Neural progenitor cell (in vitro differentiated cells): ENCODE measurements around the gene GJA5. TPM values are rescaled to one million over a fixed set of nuclear protein-coding genes. Genes with fewer than 3 reads are reported as not detected.

Experiments
- DNase-seq: peaks from one replicate; pipeline ENCODE4 v3.0.0-alpha.2; 2016; ENCODE audit warnings: low spot score
- H2AFZ ChIP-seq: fragments of 200-600 bp; sonication (generic); replicated peaks from 2 replicates; pipeline ENCODE4 v1.6.1; 2016; ENCODE audit warnings: antibody characterized with exemption
- H3F3A ChIP-seq: fragments of 200-600 bp; sonication (generic); 2 replicates; pipeline ENCODE4 v1.6.1; 2016; ENCODE audit warnings: antibody characterized with exemption, low read depth
- H3K27ac ChIP-seq: fragments of 200-600 bp; sonication (generic); 2 replicates; pipeline ENCODE4 v1.5.1; 2016; ENCODE audit warnings: mild to moderate bottlenecking
- H3K27me3 ChIP-seq: fragments of 200-600 bp; sonication (generic); 2 replicates; pipeline ENCODE4 v1.6.1; 2016; ENCODE audit warnings: mild to moderate bottlenecking, moderate library complexity
- H3K36me3 ChIP-seq: fragments of 200-600 bp; sonication (generic); 2 replicates; pipeline ENCODE4 v1.5.1; 2016
- H3K4me1 ChIP-seq: fragments of 200-600 bp; sonication (generic); 2 replicates; pipeline ENCODE4 v1.6.1; 2016; ENCODE audit warnings: mixed run types
- H3K4me2 ChIP-seq: fragments of 200-600 bp; sonication (generic); 2 replicates; pipeline ENCODE4 v1.6.1; 2016
- H3K4me3 ChIP-seq: fragments of 200-600 bp; sonication (generic); 2 replicates; pipeline ENCODE4 v1.5.1; 2016
- H3K79me2 ChIP-seq: fragments of 200-600 bp; sonication (generic); 2 replicates; pipeline ENCODE4 v1.6.1; 2016; ENCODE audit warnings: low read depth
- H3K9ac ChIP-seq: fragments of 200-600 bp; sonication (generic); 2 replicates; pipeline ENCODE4 v1.6.1; 2016
- H3K9me3 ChIP-seq: fragments of 200-600 bp; sonication (generic); 2 replicates; pipeline ENCODE4 v1.5.1; 2016; ENCODE audit warnings: low read depth
- H4K20me1 ChIP-seq: fragments of 200-600 bp; sonication (generic); 2 replicates; pipeline ENCODE4 v1.6.1; 2016; ENCODE audit warnings: low read depth
- H3K27ac Mint-ChIP-seq: 3 replicates; pipeline ENCODE4 v1.8.0; 2021; ENCODE audit warnings: mixed read lengths
- H3K27me3 Mint-ChIP-seq: 2 replicates; pipeline ENCODE4 v1.8.0; 2022; ENCODE audit warnings: low read depth, mild to moderate bottlenecking, inconsistent platforms, moderate library complexity, mixed read lengths; ENCODE audit not compliant: insufficient read depth
- H3K36me3 Mint-ChIP-seq: 3 replicates; pipeline ENCODE4 v1.8.0; 2021; ENCODE audit warnings: mixed read lengths
- H3K4me1 Mint-ChIP-seq: 3 replicates; pipeline ENCODE4 v1.8.0; 2021; ENCODE audit warnings: mixed read lengths
- H3K4me3 Mint-ChIP-seq: 3 replicates; pipeline ENCODE4 v1.8.0; 2021; ENCODE audit warnings: mild to moderate bottlenecking, moderate library complexity, mixed read lengths
- H3K9me3 Mint-ChIP-seq: 3 replicates; pipeline ENCODE4 v1.8.0; 2020; ENCODE audit warnings: mixed read lengths
- CTCF ChIP-seq: fragments of 200-600 bp; sonication (generic); IDR thresholded peaks from 2 replicates; pipeline ENCODE4 v1.5.1; 2017; ENCODE audit warnings: antibody characterized with exemption, mild to moderate bottlenecking
- EZH2 ChIP-seq: fragments of 200-600 bp; sonication (generic); IDR thresholded peaks from 2 replicates; pipeline ENCODE4 v1.6.1; 2017; ENCODE audit warnings: antibody characterized with exemption, mild to moderate bottlenecking, moderate library complexity
- EZH2phosphoT487 ChIP-seq: fragments of 200-600 bp; sonication (generic); IDR thresholded peaks from 2 replicates; pipeline ENCODE4 v1.6.1; 2017; ENCODE audit warnings: antibody characterized with exemption
- total RNA-seq: library from RNA; depleted of rRNA; stranded (reverse); fragments of >200 nt; gene quantifications from 2 replicates; pipeline ENCODE4 v1.2.3, GENCODE V29; 2015; ENCODE audit warnings: low replicate concordance

Gene GJA5
- total RNA-seq = 0.11 and 0.12 TPM in 2 replicates

GRCh38 chr1:147760481-147761260 lies at the start of gene GJA5:
Gene GJA5, minus strand, starts transcription at chr1:147760602. Its CDS starts 1,364 bp downstream, at chr1:147759238.
- no peaks in the 10 kb centered on the region for H3K9me3 Mint-ChIP-seq
- no peaks in the 10 kb centered on the region for H3K36me3 Mint-ChIP-seq
- no peak within 1 kb of the TSS for H3K4me3 Mint-ChIP-seq
- no peak within 1 kb of the TSS for H3K27ac Mint-ChIP-seq
- Histone ChIP-seq H3K27me3 (no peaks in the 10 kb centered on the region), H3F3A (no peaks in the 10 kb centered on the region), H2AFZ (peak within 1 kb of the TSS; percentile 30), H3K9me3 (no peaks in the 10 kb centered on the region), H3K79me2 (no peaks in the 10 kb centered on the region), H3K27ac (no peak within 1 kb of the TSS), H3K4me1 (no peaks in the 10 kb centered on the region), H3K36me3 (no peaks in the 10 kb centered on the region), H3K4me3 (no peak within 1 kb of the TSS), H4K20me1 (no peaks in the 10 kb centered on the region), H3K9ac (no peak within 1 kb of the TSS), H3K4me2 (no peak within 1 kb of the TSS)
- peaks cover 8% of the 10 kb centered on the region for H3K4me1 Mint-ChIP-seq
- TF ChIP-seq CTCF = no peak
- no peak for TF ChIP-seq EZH2phosphoT487
- no peak for TF ChIP-seq EZH2
- H3K27me3 Mint-ChIP-seq = peaks cover 11% of the 10 kb centered on the region
- DNase-seq = no peak

GRCh38 chr1:147809236-147809635 lies 48.8 kb upstream of the GJA5 start:
- H3K9ac ChIP-seq = no peak overlapping the region
- no peak overlapping the region for H3K27ac ChIP-seq
- Mint-ChIP-seq H3K36me3 (no peaks in the 10 kb centered on the region), H3K27me3 (peaks cover 5% of the 10 kb centered on the region), H3K4me1 (no peaks in the 10 kb centered on the region), H3K27ac (no peak overlapping the region), H3K9me3 (no peaks in the 10 kb centered on the region), H3K4me3 (no peak overlapping the region)
- H4K20me1 ChIP-seq = no peaks in the 10 kb centered on the region
- H3K4me2 ChIP-seq = no peak overlapping the region
- no peaks in the 10 kb centered on the region for H3K27me3 ChIP-seq
- peaks cover 8% of the 10 kb centered on the region for H3K4me1 ChIP-seq
- TF ChIP-seq EZH2 (no peak), EZH2phosphoT487 (no peak), CTCF (no peak)
- H3K4me3 ChIP-seq = no peak overlapping the region
- no peak for DNase-seq
- H3K79me2 ChIP-seq = no peaks in the 10 kb centered on the region
- no peak overlapping the region for H2AFZ ChIP-seq
- H3K9me3 ChIP-seq = no peaks in the 10 kb centered on the region
- no peaks in the 10 kb centered on the region for H3K36me3 ChIP-seq
- H3F3A ChIP-seq = no peaks in the 10 kb centered on the region

GRCh38 chr1:147808025-147808424 lies 47.6 kb upstream of the GJA5 start:
- Mint-ChIP-seq H3K36me3 (no peaks in the 10 kb centered on the region), H3K27ac (no peak overlapping the region), H3K27me3 (peaks cover 6% of the 10 kb centered on the region), H3K9me3 (no peaks in the 10 kb centered on the region), H3K4me1 (no peaks in the 10 kb centered on the region), H3K4me3 (no peak overlapping the region)
- Histone ChIP-seq H3K27me3 (no peaks in the 10 kb centered on the region), H3K79me2 (no peaks in the 10 kb centered on the region), H3K4me2 (no peak overlapping the region), H3K4me1 (peaks cover 8% of the 10 kb centered on the region), H2AFZ (no peak overlapping the region), H3F3A (no peaks in the 10 kb centered on the region), H3K27ac (no peak overlapping the region), H3K9me3 (no peaks in the 10 kb centered on the region), H3K36me3 (no peaks in the 10 kb centered on the region), H3K4me3 (no peak overlapping the region), H4K20me1 (no peaks in the 10 kb centered on the region), H3K9ac (no peak overlapping the region)
- DNase-seq = no peak
- TF ChIP-seq EZH2phosphoT487 = no peak
- TF ChIP-seq EZH2 = no peak
- TF ChIP-seq CTCF = no peak
